Measurements from ENCODE around the gene MXD4.
"Not testable (repeated sequence)": the region's sequence is repeated elsewhere in the genome, so short reads cannot be mapped to it uniquely, and the experiment has no call there.

The MXD4 gene

GRCh38 chr4:2249526-2250356, 12.2 kb downstream of the MXD4 start:
- DNase-seq = no peak

GRCh38 chr4:2248821-2249261, 13.1 kb downstream of the MXD4 start:
- DNase-seq = no peak

GRCh38 chr4:2248044-2248780, 13.7 kb downstream of the MXD4 start:
- no peak for DNase-seq

GRCh38 chr4:2247128-2248043, 14.5 kb downstream of the MXD4 start:
- DNase-seq = no peak

GRCh38 chr4:2246384-2247127, 15.4 kb downstream of the MXD4 start:
- DNase-seq = no peak

GRCh38 chr4:2245787-2246275, 16.1 kb downstream of the MXD4 start:
- no peak for DNase-seq

- no peak for DNase-seq
Measured at GRCh38 chr4:2245057-2245786, 16.7 kb downstream of the MXD4 start.

GRCh38 chr4:2243681-2244380, 18.1 kb downstream of the MXD4 start:
- DNase-seq = no peak

- peak; percentile 99 to 100 for DNase-seq
Measured at GRCh38 chr4:2241410-2242353, 20.2 kb downstream of the MXD4 start, which contains the start of the genes HAUS3 and POLN. TSS of gene HAUS3 (minus strand) at chr4:2242121. CDS start at chr4:2240946, 1,175 bp downstream. TSS of gene POLN (minus strand) at chr4:2242121. CDS start at chr4:2229231, 12,890 bp downstream.

GRCh38 chr4:2241003-2241402, 20.9 kb downstream of the MXD4 start:
- peak in 1 of 2 donors; percentile 81 for DNase-seq

- DNase-seq = no peak
Measured at GRCh38 chr4:2236944-2237666, 24.8 kb downstream of the MXD4 start.

GRCh38 chr4:2231082-2231481, 30.8 kb downstream of the MXD4 start:
- no peak for DNase-seq

- DNase-seq = no peak
Measured at GRCh38 chr4:2226261-2226660, 35.6 kb downstream of the MXD4 start.

- DNase-seq = no peak
Measured at GRCh38 chr4:2222838-2223237, 39.1 kb downstream of the MXD4 start.

- not testable (repeated sequence) for DNase-seq
Measured at GRCh38 chr4:2221378-2221777, 40.5 kb downstream of the MXD4 start.

GRCh38 chr4:2220016-2220630, 41.8 kb downstream of the MXD4 start:
- peak; percentile 74 to 83 for DNase-seq

- no peak for DNase-seq
Measured at GRCh38 chr4:2219233-2219760, 42.6 kb downstream of the MXD4 start.

GRCh38 chr4:2218436-2218835, 43.5 kb downstream of the MXD4 start:
- DNase-seq = no peak

Data from CD4-positive, alpha-beta T cell treated with Interferon alpha-2 for 1 hour (primary cell).